ENCODE results near the gene ZNF407.

DNA sequence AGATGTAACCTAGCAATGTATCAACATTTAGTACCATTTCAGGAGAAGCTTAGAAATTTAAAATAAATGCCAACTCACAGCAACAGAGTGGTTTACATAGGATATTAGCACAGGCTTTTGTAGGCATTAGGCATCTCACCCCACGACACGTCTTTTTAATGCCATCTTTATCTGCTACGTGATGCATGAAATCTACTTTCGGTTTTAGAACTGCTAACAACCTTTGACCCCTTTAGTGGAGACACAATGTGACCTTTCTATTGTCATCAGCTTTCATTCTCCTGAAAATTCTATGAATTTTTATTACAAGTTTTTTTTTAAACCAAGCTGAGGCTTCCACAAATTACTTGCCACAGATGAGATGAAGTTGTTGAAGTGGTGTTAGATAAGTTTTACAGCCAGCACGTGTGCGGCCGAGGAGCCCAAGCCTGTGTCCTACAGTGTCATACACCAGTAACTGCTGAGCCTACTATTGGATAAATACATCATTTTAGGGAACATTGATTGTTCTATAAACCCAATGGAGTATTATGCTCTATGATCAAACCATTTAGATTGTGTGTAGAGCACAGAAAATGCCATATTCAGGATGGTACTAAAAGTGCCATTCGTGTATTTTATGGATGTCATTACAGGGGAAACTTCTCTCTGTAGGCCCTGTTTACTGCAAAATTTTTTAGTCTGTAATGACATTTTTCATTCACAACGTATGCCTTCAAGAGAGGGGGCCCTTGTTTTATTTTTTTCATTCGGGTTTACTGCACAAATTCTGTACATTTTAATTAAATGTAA lies 459.7 kb downstream of the ZNF407 start:
- TF ChIP-seq EP300 (IDR thresholded peaks at IDR 0.05), result no peak
- TF ChIP-seq, protein P1, sequence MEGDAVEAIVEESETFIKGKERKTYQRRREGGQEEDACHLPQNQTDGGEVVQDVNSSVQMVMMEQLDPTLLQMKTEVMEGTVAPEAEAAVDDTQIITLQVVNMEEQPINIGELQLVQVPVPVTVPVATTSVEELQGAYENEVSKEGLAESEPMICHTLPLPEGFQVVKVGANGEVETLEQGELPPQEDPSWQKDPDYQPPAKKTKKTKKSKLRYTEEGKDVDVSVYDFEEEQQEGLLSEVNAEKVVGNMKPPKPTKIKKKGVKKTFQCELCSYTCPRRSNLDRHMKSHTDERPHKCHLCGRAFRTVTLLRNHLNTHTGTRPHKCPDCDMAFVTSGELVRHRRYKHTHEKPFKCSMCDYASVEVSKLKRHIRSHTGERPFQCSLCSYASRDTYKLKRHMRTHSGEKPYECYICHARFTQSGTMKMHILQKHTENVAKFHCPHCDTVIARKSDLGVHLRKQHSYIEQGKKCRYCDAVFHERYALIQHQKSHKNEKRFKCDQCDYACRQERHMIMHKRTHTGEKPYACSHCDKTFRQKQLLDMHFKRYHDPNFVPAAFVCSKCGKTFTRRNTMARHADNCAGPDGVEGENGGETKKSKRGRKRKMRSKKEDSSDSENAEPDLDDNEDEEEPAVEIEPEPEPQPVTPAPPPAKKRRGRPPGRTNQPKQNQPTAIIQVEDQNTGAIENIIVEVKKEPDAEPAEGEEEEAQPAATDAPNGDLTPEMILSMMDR (IDR thresholded peaks at IDR 0.05), result no peak
- TF ChIP-seq POLR2AphosphoS5 (IDR thresholded peaks at IDR 0.05), result no peak

All from stomach (tissue), 4 donors.